Activated T-cell treated with anti-CD3 and anti-CD28 coated beads, Interleukin-2, amount 50 U/mL, for 72 hours (primary cell): Measurements from ENCODE around the gene ATP9A. TPM values are rescaled to one million over a fixed set of nuclear protein-coding genes. Genes with fewer than 3 reads are reported as not detected.
A peak's percentile ranks its signal among the peaks of the same experiment; 100 is the strongest.

Experiments
- ATAC-seq, 2 donors: fragments of 150-1000 bp; cut with Tn5 transposase; replicated peaks in 1 of 2; 2 replicates each; pipeline ENCODE4 v1.10.0; 2021; ENCODE audit warnings: moderate library complexity in 2 of 2, mild to moderate bottlenecking in 1 of 2
- DNase-seq, 2 donors: peaks; one replicate each; pipeline ENCODE4 v3.0.0; 2021 to 2022; ENCODE audit warnings: mixed read lengths in 1 of 2
- H3K27ac Mint-ChIP-seq: one replicate; pipeline ENCODE4 v1.8.0; 2022; ENCODE audit warnings: mild to moderate bottlenecking, moderate library complexity, mixed read lengths
- H3K27me3 Mint-ChIP-seq: one replicate; pipeline ENCODE4 v1.8.0; 2022; ENCODE audit warnings: low read depth, mixed read lengths
- H3K36me3 Mint-ChIP-seq, 2 donors: one replicate each; pipeline ENCODE4 v1.8.0; 2022; ENCODE audit warnings: mixed read lengths in 2 of 2, mild to moderate bottlenecking in 1 of 2; ENCODE audit not compliant: insufficient read depth in 2 of 2
- H3K4me1 Mint-ChIP-seq: one replicate; pipeline ENCODE4 v1.8.0; 2022; ENCODE audit warnings: low read depth, mixed read lengths
- H3K4me3 Mint-ChIP-seq, 2 donors: one replicate each; pipeline ENCODE4 v1.8.0; 2022; ENCODE audit warnings: mild to moderate bottlenecking in 2 of 2, mixed read lengths in 2 of 2, moderate library complexity in 2 of 2
- H3K9me3 Mint-ChIP-seq, 2 donors: one replicate each; pipeline ENCODE4 v1.8.0; 2022; ENCODE audit warnings: mixed read lengths in 2 of 2
- total RNA-seq, 2 donors: library from RNA; stranded (reverse); gene quantifications; one replicate each; pipeline ENCODE4 v1.2.3, GENCODE V29; 2022

The ATP9A gene
- total RNA-seq, 2 donors from 2014 or later, result 1.3 to 3.8 TPM

DNA sequence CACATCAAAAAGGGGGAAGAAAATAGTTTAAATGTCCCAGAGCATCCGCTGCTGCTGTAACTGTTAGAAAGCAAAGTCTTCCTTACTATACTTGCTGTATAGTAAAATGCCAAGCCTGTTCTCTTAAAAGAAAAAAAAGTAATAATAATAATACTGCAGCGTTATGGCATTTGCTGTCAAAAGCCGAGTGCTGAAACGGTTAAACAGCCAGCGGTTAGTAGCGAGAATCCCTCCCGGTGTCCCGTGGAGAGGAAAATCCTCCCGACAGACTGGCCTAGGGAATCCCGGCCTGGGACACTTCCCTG is 206.2 kb downstream of the ATP9A start:
- DNase-seq (no peak), ATAC-seq (peak; percentile 8 to 13)
- Mint-ChIP-seq H3K27ac (no peak overlapping the region), H3K27me3 (peaks cover 71% of the 10 kb centered on the region), H3K4me3 (peak overlapping the region; percentile 88 to 92), H3K9me3 (no peaks in the 10 kb centered on the region), H3K36me3 (no peaks in the 10 kb centered on the region), H3K4me1 (peaks cover 32% of the 10 kb centered on the region)

GRCh38 chr20:51560550-51561307 is 207.5 kb downstream of the ATP9A start:
- peak overlapping the region; percentile 77 for H3K27ac Mint-ChIP-seq

GRCh38 chr20:51560042-51560441 is 208.1 kb downstream of the ATP9A start:
- no peak overlapping the region for H3K4me3 Mint-ChIP-seq
- no peaks in the 10 kb centered on the region for H3K9me3 Mint-ChIP-seq
- H3K36me3 Mint-ChIP-seq, result no peaks in the 10 kb centered on the region
- ATAC-seq (no peak), DNase-seq (no peak)
- peaks cover 74% of the 10 kb centered on the region for H3K27me3 Mint-ChIP-seq
- H3K4me1 Mint-ChIP-seq, result peaks cover 32% of the 10 kb centered on the region
- H3K27ac Mint-ChIP-seq, result no peak overlapping the region

More at GRCh38 chr20:51560550-51561307, 207.5 kb downstream of the ATP9A start:
- H3K27me3 Mint-ChIP-seq, result peaks cover 71% of the 10 kb centered on the region
- ATAC-seq (no peak), DNase-seq (no peak)
- peak overlapping the region; percentile 80 to 92 for H3K4me3 Mint-ChIP-seq
- no peaks in the 10 kb centered on the region for H3K9me3 Mint-ChIP-seq
- peaks cover 32% of the 10 kb centered on the region for H3K4me1 Mint-ChIP-seq
- H3K36me3 Mint-ChIP-seq, result no peaks in the 10 kb centered on the region

DNA sequence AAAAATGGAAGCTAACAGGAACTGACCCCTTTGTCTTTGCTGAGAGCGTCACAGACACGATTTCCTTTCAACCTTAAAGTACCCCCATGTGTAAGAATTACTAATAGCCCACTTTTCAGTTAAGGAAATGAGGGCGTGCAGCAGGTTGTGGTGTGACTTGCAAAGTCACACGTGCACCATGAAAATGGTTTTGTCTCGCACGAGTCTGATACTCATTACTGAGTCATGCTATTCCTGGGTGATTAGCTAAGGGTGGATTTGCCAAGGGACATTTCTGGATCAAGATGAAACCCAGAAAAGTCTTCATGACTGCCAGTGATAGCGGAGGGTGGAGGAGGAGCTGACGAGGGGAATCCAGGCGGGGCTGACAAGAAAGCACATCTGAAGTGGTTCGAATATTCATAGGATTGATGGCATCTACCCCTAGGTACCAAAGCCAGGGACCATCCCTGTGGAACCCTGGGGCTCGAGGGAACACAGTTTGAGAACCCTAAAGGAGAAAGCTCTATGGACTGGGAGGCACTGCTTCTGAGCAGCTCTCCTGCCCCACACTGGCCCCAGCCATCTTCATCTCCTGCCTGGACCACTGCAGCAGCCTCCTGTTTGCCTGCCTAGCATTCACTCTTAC is 213.5 kb downstream of the ATP9A start:
- no peak for DNase-seq
- peak; percentile 32 to 58 for ATAC-seq
- Mint-ChIP-seq H3K4me3 (no peak overlapping the region), H3K4me1 (peaks cover 11% of the 10 kb centered on the region), H3K27ac (no peak overlapping the region), H3K27me3 (peaks cover 38% of the 10 kb centered on the region), H3K9me3 (no peaks in the 10 kb centered on the region), H3K36me3 (no peaks in the 10 kb centered on the region)

GRCh38 chr20:51553897-51554486 is 214.2 kb downstream of the ATP9A start:
- no peak overlapping the region for H3K27ac Mint-ChIP-seq

GRCh38 chr20:51551186-51551585 is 217.0 kb downstream of the ATP9A start:
- no peak for DNase-seq
- Mint-ChIP-seq H3K27ac (no peak overlapping the region), H3K36me3 (no peaks in the 10 kb centered on the region), H3K4me1 (peaks cover 11% of the 10 kb centered on the region), H3K27me3 (peaks cover 21% of the 10 kb centered on the region), H3K9me3 (no peaks in the 10 kb centered on the region), H3K4me3 (no peak overlapping the region)
- ATAC-seq, result no peak

More at GRCh38 chr20:51553897-51554486, 214.2 kb downstream of the ATP9A start:
- H3K4me3 Mint-ChIP-seq, result no peak overlapping the region
- H3K27me3 Mint-ChIP-seq, result peaks cover 31% of the 10 kb centered on the region
- DNase-seq (no peak), ATAC-seq (peak; percentile 39 to 63)
- no peaks in the 10 kb centered on the region for H3K9me3 Mint-ChIP-seq
- no peaks in the 10 kb centered on the region for H3K36me3 Mint-ChIP-seq
- H3K4me1 Mint-ChIP-seq, result peaks cover 11% of the 10 kb centered on the region

DNA sequence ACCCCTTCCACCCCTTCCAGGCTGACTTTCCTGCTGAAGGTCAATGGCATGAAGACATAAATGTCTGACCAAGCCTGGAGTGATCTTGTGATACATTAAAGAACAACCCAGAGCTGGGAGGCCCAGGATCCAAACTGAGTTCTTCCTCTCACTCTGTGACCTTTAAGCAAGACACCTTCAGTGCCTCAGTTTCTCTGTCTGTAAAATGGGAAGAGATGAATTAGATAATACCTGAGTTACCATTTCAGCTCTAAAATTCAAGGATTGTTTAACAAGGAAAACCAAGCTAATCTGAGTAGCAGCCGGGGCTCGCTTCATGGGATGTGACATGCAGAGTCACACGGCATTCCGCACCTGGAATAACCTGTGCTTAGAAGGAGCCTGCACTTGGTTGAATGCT is 218.7 kb downstream of the ATP9A start:
- H3K27ac Mint-ChIP-seq, result no peak overlapping the region
- H3K9me3 Mint-ChIP-seq, result peaks cover 0 to 2% of the 10 kb centered on the region in 2 donors
- H3K36me3 Mint-ChIP-seq, result no peaks in the 10 kb centered on the region
- DNase-seq, result no peak
- H3K27me3 Mint-ChIP-seq, result peaks cover 21% of the 10 kb centered on the region
- ATAC-seq, result no peak
- H3K4me3 Mint-ChIP-seq, result no peak overlapping the region
- peaks cover 8% of the 10 kb centered on the region for H3K4me1 Mint-ChIP-seq

- Mint-ChIP-seq H3K36me3 (no peaks in the 10 kb centered on the region), H3K27ac (no peak overlapping the region), H3K4me1 (peaks cover 6% of the 10 kb centered on the region), H3K9me3 (peaks cover 0 to 2% of the 10 kb centered on the region in 2 donors), H3K27me3 (peaks cover 22% of the 10 kb centered on the region), H3K4me3 (no peak overlapping the region)
- ATAC-seq, result no peak
- no peak for DNase-seq
Measured at GRCh38 chr20:51547951-51548350, 220.2 kb downstream of the ATP9A start.

Other genes with a start within 250 kb of the ATP9A start
- gene NFATC2, start 225.7 kb downstream of the ATP9A start, total RNA-seq, result 10 to 100 TPM; 29.4 to 39.9 TPM
- gene SALL4, start 34.1 kb upstream of the ATP9A start, total RNA-seq, result under 1 TPM in 1 of 2 donors, not detected in 1; 0.10 TPM